ENCODE results near the gene UNC5A. TPM values are rescaled to one million over a fixed set of nuclear protein-coding genes. Genes with fewer than 3 reads are reported as not detected.

Gene UNC5A
- polyA plus RNA-seq, 1 of the 3 experiments (the other 2 are of a cell fraction) = 0.46 TPM

GRCh38 chr5:176881816-176882566, 71.6 kb downstream of the UNC5A start:
- Histone ChIP-seq H3K27me3 (ENCODE audit: insufficient read depth) (no peaks in the 10 kb centered on the region), H3K9ac (no peak overlapping the region), H3K9me3 (no peaks in the 10 kb centered on the region), H4K20me1 (ENCODE audit: insufficient read depth) (no peaks in the 10 kb centered on the region), H3K4me3 (ENCODE audit: low read depth in 2 of 2, low read length in 1 of 2) (no peak overlapping the region), H2AFZ (ENCODE audit: low read depth) (no peak overlapping the region), H3F3A (replicated peaks; ENCODE audit: insufficient read depth) (no peaks in the 10 kb centered on the region), H3K27ac (ENCODE audit: low read depth in 2 of 2, low read length in 1 of 2) (no peak overlapping the region), H3K4me1 (ENCODE audit: control insufficient read depth in 1 of 2, insufficient read depth in 2 of 2, low read depth in 1 of 2, low read length in 1 of 2) (peaks cover 0 to 35% of the 10 kb centered on the region in 2 experiments; a peak in 2 of 4 replicates), H3K9me2 (no peaks in the 10 kb centered on the region), H3K79me2 (ENCODE audit: insufficient read depth) (no peaks in the 10 kb centered on the region), H3K36me3 (replicated peaks in 1 of 2; ENCODE audit: control insufficient read depth in 1 of 2, insufficient read depth in 2 of 2, low read length in 1 of 2) (no peaks in the 10 kb centered on the region), H3K4me2 (no peak overlapping the region)
- 78% methylated on average over 20 of the region's 25 CpGs for WGBS (ENCODE audit: low lambda C conversion rate)
- no peak for DNase-seq
- TF ChIP-seq RFX5 (IDR thresholded peaks at IDR 0.05; ENCODE audit: low read length) (no peak), RAD21 (IDR thresholded peaks at IDR 0.05; ENCODE audit: low read length) (no peak), FOXJ3 (CRISPR knock-in tag; IDR thresholded peaks at IDR 0.05) (no peak), SIN3A (IDR thresholded peaks at IDR 0.05; ENCODE audit: borderline replicate concordance, low read depth, low read length) (no peak), GABPA (IDR thresholded peaks at IDR 0.05; ENCODE audit: low read depth) (no peak), NRF1 (IDR thresholded peaks at IDR 0.05; ENCODE audit: low read depth, low read length) (no peak), ZBTB33 (IDR thresholded peaks at IDR 0.05; ENCODE audit: borderline replicate concordance, low read depth) (no peak), TCF12 (IDR thresholded peaks at IDR 0.05) (no peak), POLR2AphosphoS5 (IDR thresholded peaks at IDR 0.05; ENCODE audit: low read depth, low read length) (no peak), MXI1 (IDR thresholded peaks at IDR 0.05; ENCODE audit: low read depth, low read length) (no peak), PBX3 (IDR thresholded peaks at IDR 0.05) (no peak), MEF2A (IDR thresholded peaks at IDR 0.05; ENCODE audit: borderline replicate concordance, low read depth) (no peak)
- CTCF ChIA-PET = interaction anchor here (0.9 to 3.7 kb wide), 6 partner anchors 12 to 224 kb away, joined by 3 to 13 read pairs (median 4); no protein-coding TSS in a partner anchor
- POLR2A ChIA-PET = interaction anchor here (1.1 kb wide), 1 partner anchor 15 kb away, joined by 4 read pairs; no protein-coding TSS in a partner anchor

- H3K9me3 ChIP-seq = no peaks in the 10 kb centered on the region
- H3K27ac ChIP-seq (ENCODE audit: low read depth in 2 of 2, low read length in 1 of 2) = no peak overlapping the region; a peak in 1 of 4 replicates
- ChIA-PET POLR2A (interaction anchor here (1.1 kb wide), 1 partner anchor 16 kb away, joined by 4 read pairs; no protein-coding TSS in a partner anchor), CTCF (interaction anchor here (1.0 to 3.7 kb wide), 6 partner anchors 9 to 225 kb away, joined by 3 to 13 read pairs (median 4); no protein-coding TSS in a partner anchor)
- no peak overlapping the region for H3K4me3 ChIP-seq (ENCODE audit: low read depth in 2 of 2, low read length in 1 of 2)
- H3F3A ChIP-seq (replicated peaks; ENCODE audit: insufficient read depth) = no peaks in the 10 kb centered on the region
- no peak overlapping the region for H3K4me2 ChIP-seq
- H4K20me1 ChIP-seq (ENCODE audit: insufficient read depth) = no peaks in the 10 kb centered on the region
- no peak overlapping the region for H3K9ac ChIP-seq
- H3K9me2 ChIP-seq = no peaks in the 10 kb centered on the region
- H3K27me3 ChIP-seq (ENCODE audit: insufficient read depth) = no peaks in the 10 kb centered on the region
- WGBS (ENCODE audit: low lambda C conversion rate) = 87% methylated on average over 6 of the region's 6 CpGs
- TF ChIP-seq, protein P1, sequence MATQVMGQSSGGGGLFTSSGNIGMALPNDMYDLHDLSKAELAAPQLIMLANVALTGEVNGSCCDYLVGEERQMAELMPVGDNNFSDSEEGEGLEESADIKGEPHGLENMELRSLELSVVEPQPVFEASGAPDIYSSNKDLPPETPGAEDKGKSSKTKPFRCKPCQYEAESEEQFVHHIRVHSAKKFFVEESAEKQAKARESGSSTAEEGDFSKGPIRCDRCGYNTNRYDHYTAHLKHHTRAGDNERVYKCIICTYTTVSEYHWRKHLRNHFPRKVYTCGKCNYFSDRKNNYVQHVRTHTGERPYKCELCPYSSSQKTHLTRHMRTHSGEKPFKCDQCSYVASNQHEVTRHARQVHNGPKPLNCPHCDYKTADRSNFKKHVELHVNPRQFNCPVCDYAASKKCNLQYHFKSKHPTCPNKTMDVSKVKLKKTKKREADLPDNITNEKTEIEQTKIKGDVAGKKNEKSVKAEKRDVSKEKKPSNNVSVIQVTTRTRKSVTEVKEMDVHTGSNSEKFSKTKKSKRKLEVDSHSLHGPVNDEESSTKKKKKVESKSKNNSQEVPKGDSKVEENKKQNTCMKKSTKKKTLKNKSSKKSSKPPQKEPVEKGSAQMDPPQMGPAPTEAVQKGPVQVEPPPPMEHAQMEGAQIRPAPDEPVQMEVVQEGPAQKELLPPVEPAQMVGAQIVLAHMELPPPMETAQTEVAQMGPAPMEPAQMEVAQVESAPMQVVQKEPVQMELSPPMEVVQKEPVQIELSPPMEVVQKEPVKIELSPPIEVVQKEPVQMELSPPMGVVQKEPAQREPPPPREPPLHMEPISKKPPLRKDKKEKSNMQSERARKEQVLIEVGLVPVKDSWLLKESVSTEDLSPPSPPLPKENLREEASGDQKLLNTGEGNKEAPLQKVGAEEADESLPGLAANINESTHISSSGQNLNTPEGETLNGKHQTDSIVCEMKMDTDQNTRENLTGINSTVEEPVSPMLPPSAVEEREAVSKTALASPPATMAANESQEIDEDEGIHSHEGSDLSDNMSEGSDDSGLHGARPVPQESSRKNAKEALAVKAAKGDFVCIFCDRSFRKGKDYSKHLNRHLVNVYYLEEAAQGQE (IDR thresholded peaks at IDR 0.05; ENCODE audit: low read depth, low read length) = no peak
- TF ChIP-seq TAF1 (IDR thresholded peaks at IDR 0.05; ENCODE audit: borderline replicate concordance, low read depth, low read length) = no peak
- no peak for TF ChIP-seq MEF2A (IDR thresholded peaks at IDR 0.05; ENCODE audit: borderline replicate concordance, low read depth)
- peaks cover 0 to 32% of the 10 kb centered on the region in 2 experiments; a peak in 2 of 4 replicates for H3K4me1 ChIP-seq (ENCODE audit: control insufficient read depth in 1 of 2, insufficient read depth in 2 of 2, low read depth in 1 of 2, low read length in 1 of 2)
- H2AFZ ChIP-seq (ENCODE audit: low read depth) = no peak overlapping the region
- DNase-seq = peak; percentile 14
- no peaks in the 10 kb centered on the region for H3K79me2 ChIP-seq (ENCODE audit: insufficient read depth)
- no peaks in the 10 kb centered on the region for H3K36me3 ChIP-seq (replicated peaks in 1 of 2; ENCODE audit: control insufficient read depth in 1 of 2, insufficient read depth in 2 of 2, low read length in 1 of 2)
Observed at GRCh38 chr5:176882567-176882903, 72.2 kb downstream of the UNC5A start.
